Measurements from ENCODE around the gene WHRN. TPM values are rescaled to one million over a fixed set of nuclear protein-coding genes. Genes with fewer than 3 reads are reported as not detected.
A peak's percentile ranks its signal among the peaks of the same experiment; 100 is the strongest.

The WHRN gene
- total RNA-seq, 6 donors from 2014 or later: 2.5 to 17.8 (median 5.6) TPM

- H3K4me3 ChIP-seq: no peak overlapping the region
- peak overlapping the region in 3 of 4 donors; percentile 80 to 88 (median 85) for H3K27ac ChIP-seq
- no peaks in the 10 kb centered on the region for H3K9me3 ChIP-seq
- H3K4me1 ChIP-seq: peaks cover 37 to 59% (median 47%) of the 10 kb centered on the region in 4 donors
- ATAC-seq (ENCODE audit: low FRiP score in 2 of 2): no peak
- DNase-seq: no peak
- H3K27me3 ChIP-seq: no peaks in the 10 kb centered on the region
- peaks cover 25 to 83% (median 48%) of the 10 kb centered on the region in 4 donors for H3K36me3 ChIP-seq
- 86 to 92% methylated on average over 2 of the region's 2 CpGs for WGBS, 2 donors
- TF ChIP-seq POLR2A (IDR thresholded peaks at IDR 0.05): no peak
- no peak for TF ChIP-seq POLR2AphosphoS5 (IDR thresholded peaks at IDR 0.05)
- TF ChIP-seq EP300 (IDR thresholded peaks at IDR 0.05): no peak
- TF ChIP-seq, protein P1, sequence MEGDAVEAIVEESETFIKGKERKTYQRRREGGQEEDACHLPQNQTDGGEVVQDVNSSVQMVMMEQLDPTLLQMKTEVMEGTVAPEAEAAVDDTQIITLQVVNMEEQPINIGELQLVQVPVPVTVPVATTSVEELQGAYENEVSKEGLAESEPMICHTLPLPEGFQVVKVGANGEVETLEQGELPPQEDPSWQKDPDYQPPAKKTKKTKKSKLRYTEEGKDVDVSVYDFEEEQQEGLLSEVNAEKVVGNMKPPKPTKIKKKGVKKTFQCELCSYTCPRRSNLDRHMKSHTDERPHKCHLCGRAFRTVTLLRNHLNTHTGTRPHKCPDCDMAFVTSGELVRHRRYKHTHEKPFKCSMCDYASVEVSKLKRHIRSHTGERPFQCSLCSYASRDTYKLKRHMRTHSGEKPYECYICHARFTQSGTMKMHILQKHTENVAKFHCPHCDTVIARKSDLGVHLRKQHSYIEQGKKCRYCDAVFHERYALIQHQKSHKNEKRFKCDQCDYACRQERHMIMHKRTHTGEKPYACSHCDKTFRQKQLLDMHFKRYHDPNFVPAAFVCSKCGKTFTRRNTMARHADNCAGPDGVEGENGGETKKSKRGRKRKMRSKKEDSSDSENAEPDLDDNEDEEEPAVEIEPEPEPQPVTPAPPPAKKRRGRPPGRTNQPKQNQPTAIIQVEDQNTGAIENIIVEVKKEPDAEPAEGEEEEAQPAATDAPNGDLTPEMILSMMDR (IDR thresholded peaks at IDR 0.05): no peak
Observed at GRCh38 chr9:114365194-114365593, 140.1 kb downstream of the WHRN start.

DNA sequence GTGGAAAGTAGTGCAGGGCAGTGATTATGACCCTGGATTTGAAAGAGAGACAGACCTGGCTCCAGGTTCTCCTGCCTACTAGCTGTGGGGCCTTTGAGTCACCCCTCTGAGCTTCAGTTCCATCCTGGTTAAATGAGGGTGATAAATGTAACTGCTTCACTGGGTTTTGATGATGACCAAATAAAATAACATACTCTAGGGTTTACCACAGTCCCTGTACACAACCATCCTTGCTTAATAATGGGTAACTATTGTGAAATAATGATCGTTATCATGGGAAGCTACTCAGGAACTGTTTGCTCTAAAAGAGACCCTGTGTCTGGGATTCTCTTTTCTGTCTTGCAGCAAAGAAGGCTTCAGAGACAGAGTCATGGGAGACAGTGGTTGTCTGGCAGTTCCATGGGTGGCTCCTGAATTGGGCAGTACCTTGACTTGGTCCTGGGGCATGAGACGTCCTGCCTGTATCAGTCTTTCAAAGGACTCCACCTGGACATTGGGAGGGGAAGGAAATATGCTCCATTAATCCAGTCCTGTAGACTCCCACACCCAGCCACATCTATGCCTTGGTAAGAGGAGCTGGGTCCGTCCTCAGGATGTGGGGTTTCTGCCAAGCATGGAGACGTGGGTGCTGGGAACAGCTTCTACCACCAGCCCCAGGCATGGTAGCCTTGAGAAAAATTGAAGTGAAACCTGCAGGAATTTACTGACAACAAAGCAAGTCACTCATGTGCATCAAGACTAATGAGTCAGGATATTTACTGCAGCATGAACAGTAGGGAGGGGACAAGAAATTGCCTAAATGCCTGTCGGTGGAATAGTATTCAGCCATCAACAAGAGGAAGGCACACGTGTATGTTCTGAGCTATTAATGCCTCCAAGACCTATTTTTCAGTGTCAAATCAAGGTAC, 140.9 kb downstream of the WHRN start:
- Histone ChIP-seq H3K36me3 (peaks cover 33 to 83% (median 54%) of the 10 kb centered on the region in 4 donors), H3K27me3 (no peaks in the 10 kb centered on the region), H3K4me1 (peaks cover 36 to 51% (median 47%) of the 10 kb centered on the region in 4 donors), H3K27ac (peak overlapping the region; percentile 39 to 88 (median 66)), H3K4me3 (no peak overlapping the region), H3K9me3 (no peaks in the 10 kb centered on the region)
- WGBS, 2 donors: 44 to 63% methylated on average over 5 to 6 of the region's 6 CpGs
- DNase-seq (no peak), ATAC-seq (ENCODE audit: low FRiP score in 2 of 2) (peak in 1 of 2 donors; percentile 25)
- TF ChIP-seq POLR2AphosphoS5 (IDR thresholded peaks at IDR 0.05) (peak in 1 of 2 donors; percentile 68), EP300 (IDR thresholded peaks at IDR 0.05) (peak in 1 of 4 donors; percentile 56)
- TF ChIP-seq, protein P1 (IDR thresholded peaks at IDR 0.05): no peak

DNA sequence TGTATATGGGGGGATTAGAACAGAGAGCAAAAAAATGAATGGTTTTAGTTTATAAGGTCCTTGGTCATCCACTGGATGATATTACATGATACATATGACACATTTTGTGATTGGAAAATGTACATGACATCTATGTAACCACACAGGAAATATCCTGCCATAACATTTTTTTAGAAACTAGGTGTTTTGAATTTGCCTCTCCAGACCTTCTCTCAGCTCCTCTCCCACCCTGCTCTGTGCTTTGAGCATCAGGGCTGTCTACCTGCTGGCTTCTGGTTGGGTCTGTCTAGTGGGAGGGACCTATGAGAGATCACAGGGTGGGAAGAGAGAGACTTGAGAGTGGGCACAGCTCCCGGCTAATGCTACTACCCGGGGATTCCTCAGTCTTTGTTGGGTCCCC, 141.8 kb downstream of the WHRN start:
- H3K36me3 ChIP-seq: peaks cover 39 to 89% (median 60%) of the 10 kb centered on the region in 4 donors
- TF ChIP-seq, protein P1 (IDR thresholded peaks at IDR 0.05): no peak
- TF ChIP-seq POLR2A (IDR thresholded peaks at IDR 0.05) (no peak), EP300 (IDR thresholded peaks at IDR 0.05) (no peak), POLR2AphosphoS5 (IDR thresholded peaks at IDR 0.05) (no peak)
- H3K4me3 ChIP-seq: no peak overlapping the region
- WGBS, 2 donors: 29 to 45% methylated on average over 2 of the region's 2 CpGs
- DNase-seq (no peak), ATAC-seq (ENCODE audit: low FRiP score in 2 of 2) (no peak)
- peak overlapping the region in 3 of 4 donors; percentile 39 to 88 (median 80) for H3K27ac ChIP-seq
- peaks cover 33 to 47% (median 45%) of the 10 kb centered on the region in 4 donors for H3K4me1 ChIP-seq
- no peaks in the 10 kb centered on the region for H3K27me3 ChIP-seq
- H3K9me3 ChIP-seq: no peaks in the 10 kb centered on the region

DNA sequence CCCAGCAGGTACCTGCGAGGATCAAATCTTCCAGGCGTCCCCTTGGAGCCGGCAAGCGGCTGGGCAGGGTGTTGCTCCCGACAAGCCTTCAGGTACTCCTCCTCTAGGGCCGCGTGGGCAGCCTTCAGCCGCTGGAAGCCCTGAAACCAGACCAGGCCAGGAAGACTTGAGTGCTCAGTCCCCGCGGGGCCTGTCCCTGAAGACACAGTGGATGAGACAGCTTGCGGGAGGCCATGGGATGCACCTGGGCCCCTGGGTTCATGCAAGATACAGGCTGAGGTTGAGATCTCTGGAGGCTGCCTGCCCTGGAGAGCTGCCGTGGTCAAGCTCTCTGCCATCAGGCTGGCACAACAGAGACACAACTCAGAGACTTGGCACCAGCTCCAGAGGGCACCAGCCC, 142.9 kb downstream of the WHRN start:
- Histone ChIP-seq H3K4me1 (peaks cover 27 to 38% (median 37%) of the 10 kb centered on the region in 4 donors), H3K4me3 (no peak overlapping the region), H3K9me3 (no peaks in the 10 kb centered on the region), H3K27ac (peak overlapping the region in 1 of 4 donors; percentile 28), H3K27me3 (no peaks in the 10 kb centered on the region), H3K36me3 (peaks cover 42 to 89% (median 60%) of the 10 kb centered on the region in 4 donors)
- no peak for ATAC-seq (ENCODE audit: low FRiP score in 2 of 2)
- no peak for TF ChIP-seq POLR2A (IDR thresholded peaks at IDR 0.05)
- TF ChIP-seq, protein P1 (IDR thresholded peaks at IDR 0.05): no peak
- no peak for TF ChIP-seq EP300 (IDR thresholded peaks at IDR 0.05)
- no peak for TF ChIP-seq POLR2AphosphoS5 (IDR thresholded peaks at IDR 0.05)
- no peak for DNase-seq
- 78 to 83% methylated on average over 6 to 12 of the region's 12 CpGs for WGBS, 2 donors
